B cell (primary cell): ENCODE data around the gene PDK2. TPM values are rescaled to one million over a fixed set of nuclear protein-coding genes. Genes with fewer than 3 reads are reported as not detected.

Experiments used
- ATAC-seq: fragments of 200-7000 bp; cut with Tn5 transposase; one replicate; pipeline ENCODE4 v1.10.0; 2021; ENCODE audit warnings: low read depth, mild to moderate bottlenecking, moderate number of reproducible peaks, moderate library complexity
- CTCF ChIA-PET: fragments of 350-600 bp; sonication (Branson Sonifier 250); formaldehyde crosslinking; loops from one replicate; lab custom pipeline; 2021; ENCODE audit warnings: antibody characterized with exemption, inconsistent platforms; lab: Charles Lee
- POLR2A ChIA-PET: fragments of 350-600 bp; sonication (Branson Sonifier 250); formaldehyde crosslinking; loops from one replicate; lab custom pipeline; 2021; ENCODE audit warnings: antibody characterized with exemption; lab: Charles Lee
- DNase-seq: peaks from one replicate; pipeline ENCODE4 v3.0.0; 2013
- H2AFZ ChIP-seq: 2 replicates; pipeline ENCODE4 v1.6.1; 2012; ENCODE audit warnings: mild to moderate bottlenecking, low read depth, low read length; ENCODE audit not compliant: insufficient read depth, poor library complexity, severe bottlenecking
- H3K27ac ChIP-seq, 2 donors: 1 replicate in 1 of 2; 2 replicates in 1 of 2; pipeline ENCODE4 v1.5.1; 2012 to 2013; ENCODE audit warnings: low read length in 2 of 2, mild to moderate bottlenecking in 2 of 2, moderate library complexity in 1 of 2
- H3K27me3 ChIP-seq, 4 experiments: fragments of 200-600 bp in 1 of 4; sonication (generic) in 1 of 4; replicated peaks in 1 of 4; 1 replicate in 2 of 4; 2 replicates in 2 of 4; pipeline versions ENCODE4 v1.6.1 to v1.7.0; 2013 to 2016; ENCODE audit warnings: low read length in 3 of 4, mild to moderate bottlenecking in 2 of 4, mixed read lengths in 1 of 4, moderate library complexity in 1 of 4; ENCODE audit not compliant: insufficient read depth in 4 of 4, control insufficient read depth in 3 of 4; ENCODE audit errors: control extremely low read depth in 1 of 4
- H3K36me3 ChIP-seq, 2 experiments: replicated peaks in 1 of 2; 1 replicate in 1 of 2; 2 replicates in 1 of 2; pipeline versions ENCODE4 v1.6.1 to v1.7.1; 2013; ENCODE audit warnings: low read length in 1 of 2; ENCODE audit not compliant: insufficient read depth in 2 of 2, control insufficient read depth in 1 of 2; ENCODE audit errors: control extremely low read depth in 1 of 2, extremely low read depth in 1 of 2
- H3K4me1 ChIP-seq, 2 donors: fragments of 200-600 bp in 1 of 2; sonication (generic) in 1 of 2; 1 replicate in 1 of 2; 2 replicates in 1 of 2; pipeline versions ENCODE4 v1.5.1 to v1.6.1; 2013 to 2017; ENCODE audit warnings: low read length in 2 of 2; ENCODE audit not compliant: control insufficient read depth in 2 of 2, insufficient read depth in 2 of 2
- H3K4me2 ChIP-seq: replicated peaks from 2 replicates; pipeline ENCODE3; 2012; ENCODE audit warnings: mild to moderate bottlenecking, low read depth, low read length; ENCODE audit not compliant: poor library complexity, severe bottlenecking
- H3K4me3 ChIP-seq, 5 experiments: fragments of 200-600 bp in 1 of 5; sonication (generic) in 1 of 5; 1 replicate in 3 of 5; 2 replicates in 2 of 5; pipeline versions ENCODE4 v1.5.1 to v1.7.0; 2011 to 2016; ENCODE audit warnings: low read length in 4 of 5, mild to moderate bottlenecking in 4 of 5, low read depth in 2 of 5, control low read depth in 1 of 5, moderate library complexity in 1 of 5; ENCODE audit not compliant: insufficient read depth in 1 of 5; ENCODE audit errors: control extremely low read depth in 1 of 5, extremely low read depth in 1 of 5
- H3K79me2 ChIP-seq: fragments of 200-600 bp; sonication (generic); one replicate; pipeline ENCODE4 v1.6.0; 2016; ENCODE audit warnings: low read length; ENCODE audit not compliant: control insufficient read depth, insufficient read depth
- H3K9ac ChIP-seq: fragments of 200-600 bp; sonication (generic); 2 replicates; pipeline ENCODE4 v1.6.1; 2017; ENCODE audit warnings: mild to moderate bottlenecking, low read length, moderate library complexity
- H3K9me3 ChIP-seq, 3 donors: one replicate each; pipeline versions ENCODE4 v1.6.1 to v1.7.1; 2013; ENCODE audit warnings: low read length in 2 of 3; ENCODE audit not compliant: control insufficient read depth in 2 of 3, insufficient read depth in 1 of 3; ENCODE audit errors: control extremely low read depth in 1 of 3
- H4K20me1 ChIP-seq: 2 replicates; pipeline ENCODE4 v1.6.0; 2012; ENCODE audit warnings: mild to moderate bottlenecking, low read length; ENCODE audit not compliant: insufficient read depth, control insufficient read depth, poor library complexity, severe bottlenecking
- H3K27ac Mint-ChIP-seq: one replicate; pipeline ENCODE4 v1.8.0; 2021; ENCODE audit warnings: mixed read lengths
- H3K27me3 Mint-ChIP-seq: one replicate; pipeline ENCODE4 v1.8.0; 2021; ENCODE audit warnings: mixed read lengths
- H3K4me1 Mint-ChIP-seq: one replicate; pipeline ENCODE4 v1.8.0; 2021; ENCODE audit warnings: mixed read lengths
- H3K4me3 Mint-ChIP-seq: one replicate; pipeline ENCODE4 v1.8.0; 2021; ENCODE audit warnings: mixed read lengths
- H3K9me3 Mint-ChIP-seq: one replicate; pipeline ENCODE4 v1.8.0; 2022; ENCODE audit warnings: mixed read lengths; ENCODE audit not compliant: insufficient read depth
- EZH2 ChIP-seq: IDR thresholded peaks from 2 replicates; pipeline ENCODE4 v1.6.1; 2012; ENCODE audit warnings: borderline replicate concordance, low read depth, mild to moderate bottlenecking, moderate library complexity, low read length; ENCODE audit not compliant: insufficient read depth, poor library complexity, severe bottlenecking
- WGBS: methylation state at CpG from one replicate; pipeline ENCODE4 v1.1.5; 2013; ENCODE audit warnings: missing lambda C conversion rate; ENCODE audit not compliant: insufficient coverage; 5-methylcytosine and 5-hydroxymethylcytosine counted together
- intact Hi-C: fragments of 100-400 bp; cut with micrococcal nuclease; formaldehyde crosslinking; loops from one replicate; pipeline ENCODE4 v1.10.0; 2022
- polyA plus RNA-seq: library from polyadenylated mRNA; depleted of rRNA; stranded (reverse); fragments of >200 nt; gene quantifications from 2 replicates; pipeline ENCODE4 v1.2.3, GENCODE V29; 2012
- total RNA-seq, 2 donors: library from RNA; stranded (reverse); fragments of 120-200 nt in 1 of 2; gene quantifications; 1 replicate in 1 of 2; 2 replicates in 1 of 2; pipeline versions ENCODE4 v1.2.3 to v1.2.4, GENCODE V29; 2013 to 2022
- TF ChIP-seq, protein P1 (sequence below): fragments of 200-600 bp; IDR thresholded peaks from one replicate; pipeline ENCODE4 v1.8.0; 2022; ENCODE audit warnings: antibody characterized with exemption, mild to moderate bottlenecking

PDK2 gene
- total and polyA plus RNA-seq, 2 donors (not counting 1 experiment from before 2014, with no cell fraction given) = 35.2 to 73.2 TPM

DNA sequence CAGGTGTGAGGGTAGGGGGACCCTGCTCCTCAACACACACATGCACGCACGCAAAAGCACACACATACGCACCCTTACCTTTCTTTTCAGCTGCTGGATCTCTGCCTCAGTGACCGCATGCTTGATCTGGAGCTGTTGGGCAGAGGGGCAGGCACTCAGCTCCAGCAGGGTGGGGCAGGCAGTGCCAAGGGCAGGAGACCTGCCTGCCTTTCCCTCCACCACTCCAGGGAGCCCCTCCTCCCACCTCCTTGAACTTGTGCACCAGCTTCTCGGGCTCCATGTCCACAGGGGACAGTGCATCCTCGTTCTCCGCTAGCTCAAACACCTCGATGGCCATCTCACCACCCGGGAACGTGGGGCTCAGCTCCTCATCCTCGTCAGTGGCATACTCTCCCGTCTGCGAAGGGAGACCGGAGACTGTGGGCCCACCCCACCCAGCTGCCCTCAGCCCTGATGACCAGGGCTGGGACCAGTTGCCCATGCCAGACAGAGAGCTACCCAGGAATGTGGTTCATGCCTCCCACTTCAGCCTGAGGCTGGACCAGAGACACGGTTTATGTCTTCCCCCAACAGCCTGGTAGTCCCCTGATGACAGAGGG is 44.1 kb downstream of the PDK2 start:
- Histone ChIP-seq H3K27me3 (no peaks in the 10 kb centered on the region), H3K36me3 (peaks cover 5 to 97% of the 10 kb centered on the region in 2 experiments), H3K4me3 (no peak overlapping the region), H3K9me3 (no peaks in the 10 kb centered on the region), H3K4me2 (no peak overlapping the region), H3K9ac (no peak overlapping the region), H3K27ac (peak overlapping the region in 1 of 2 donors; percentile 48), H4K20me1 (peaks cover 98% of the 10 kb centered on the region), H2AFZ (no peak overlapping the region), H3K4me1 (peaks cover 42 to 51% of the 10 kb centered on the region in 2 donors), H3K79me2 (peaks cover 49% of the 10 kb centered on the region)
- Mint-ChIP-seq H3K4me1 (peaks cover 52% of the 10 kb centered on the region), H3K4me3 (no peak overlapping the region), H3K27me3 (no peaks in the 10 kb centered on the region), H3K27ac (peak overlapping the region; percentile 79), H3K9me3 (no peaks in the 10 kb centered on the region)
- DNase-seq = no peak
- POLR2A ChIA-PET = interaction anchor here (1.0 to 1.9 kb wide), 4 partner anchors 9 to 22 kb away, joined by 3 to 9 read pairs (median 7); partner anchors contain the start of gene SAMD14
- CTCF ChIA-PET = interaction anchor here (0.8 to 3.8 kb wide), 18 partner anchors 9 to 157 kb away, joined by 3 to 79 read pairs (median 7); partner anchors contain the start of genes PPP1R9B, SAMD14 and SGCA
- intact Hi-C loops = no loop called here
- ATAC-seq = no peak
- 91% methylated on average over 15 of the region's 15 CpGs for WGBS
- TF ChIP-seq, protein P1, sequence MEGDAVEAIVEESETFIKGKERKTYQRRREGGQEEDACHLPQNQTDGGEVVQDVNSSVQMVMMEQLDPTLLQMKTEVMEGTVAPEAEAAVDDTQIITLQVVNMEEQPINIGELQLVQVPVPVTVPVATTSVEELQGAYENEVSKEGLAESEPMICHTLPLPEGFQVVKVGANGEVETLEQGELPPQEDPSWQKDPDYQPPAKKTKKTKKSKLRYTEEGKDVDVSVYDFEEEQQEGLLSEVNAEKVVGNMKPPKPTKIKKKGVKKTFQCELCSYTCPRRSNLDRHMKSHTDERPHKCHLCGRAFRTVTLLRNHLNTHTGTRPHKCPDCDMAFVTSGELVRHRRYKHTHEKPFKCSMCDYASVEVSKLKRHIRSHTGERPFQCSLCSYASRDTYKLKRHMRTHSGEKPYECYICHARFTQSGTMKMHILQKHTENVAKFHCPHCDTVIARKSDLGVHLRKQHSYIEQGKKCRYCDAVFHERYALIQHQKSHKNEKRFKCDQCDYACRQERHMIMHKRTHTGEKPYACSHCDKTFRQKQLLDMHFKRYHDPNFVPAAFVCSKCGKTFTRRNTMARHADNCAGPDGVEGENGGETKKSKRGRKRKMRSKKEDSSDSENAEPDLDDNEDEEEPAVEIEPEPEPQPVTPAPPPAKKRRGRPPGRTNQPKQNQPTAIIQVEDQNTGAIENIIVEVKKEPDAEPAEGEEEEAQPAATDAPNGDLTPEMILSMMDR = no peak
- no peak for TF ChIP-seq EZH2
